DOHH2 (cell line): ENCODE results near the gene CHD6.
"Not testable (repeated sequence)": the region's sequence is repeated elsewhere in the genome, so short reads cannot be mapped to it uniquely, and the experiment has no call there.

Experiments used
- CTCF ChIP-seq: fragments of 200-600 bp; sonication (generic); IDR thresholded peaks from one replicate; pipeline ENCODE4 v1.5.1; 2014; ENCODE audit warnings: antibody characterized with exemption, mild to moderate bottlenecking, low read depth, low read length; ENCODE audit not compliant: poor library complexity, severe bottlenecking
- EZH2phosphoT487 ChIP-seq: fragments of 200-600 bp; sonication (generic); IDR thresholded peaks from 2 replicates; pipeline ENCODE4 v1.6.1; 2017; ENCODE audit warnings: borderline replicate concordance, mild to moderate bottlenecking, antibody characterized with exemption, low read length, moderate library complexity, mixed read lengths

- TF ChIP-seq CTCF, EZH2phosphoT487: not testable (repeated sequence)
Measured at GRCh38 chr20:41535551-41535950, 82.6 kb downstream of the CHD6 start.
